AG09319 (cell line): ENCODE data around the gene PTPRD.

Experiments
- DNase-seq: peaks from one replicate; pipeline ENCODE4 v3.0.0-alpha.2; 2010; ENCODE audit warnings: low read depth; ENCODE audit errors: extremely low read depth
- TF ChIP-seq, protein P1 (sequence below): IDR thresholded peaks from 2 replicates; pipeline ENCODE4 v1.5.1; 2011; ENCODE audit warnings: low read depth, mild to moderate bottlenecking, inconsistent platforms, low read length, moderate library complexity

PTPRD gene

DNA sequence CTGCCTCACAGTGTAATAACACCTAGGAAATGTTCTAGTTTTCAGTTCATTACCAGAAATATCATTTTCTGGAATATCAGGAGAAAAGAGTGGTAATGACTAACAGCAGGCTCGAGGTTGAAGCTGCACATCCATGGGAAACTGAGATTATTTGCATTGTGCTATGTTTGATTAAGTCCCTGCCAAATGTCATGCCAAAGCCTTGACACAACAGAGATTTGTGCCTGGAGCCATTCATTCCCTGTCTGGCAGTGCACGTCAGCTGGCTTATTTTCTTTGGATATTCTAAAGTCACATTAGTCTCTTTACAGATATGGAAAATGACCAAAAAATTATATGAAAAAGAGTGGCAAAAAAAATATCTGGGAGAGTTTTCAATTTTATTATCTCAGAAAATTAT is 848.0 kb downstream of the PTPRD start:
- no peak for DNase-seq
- TF ChIP-seq, protein P1, sequence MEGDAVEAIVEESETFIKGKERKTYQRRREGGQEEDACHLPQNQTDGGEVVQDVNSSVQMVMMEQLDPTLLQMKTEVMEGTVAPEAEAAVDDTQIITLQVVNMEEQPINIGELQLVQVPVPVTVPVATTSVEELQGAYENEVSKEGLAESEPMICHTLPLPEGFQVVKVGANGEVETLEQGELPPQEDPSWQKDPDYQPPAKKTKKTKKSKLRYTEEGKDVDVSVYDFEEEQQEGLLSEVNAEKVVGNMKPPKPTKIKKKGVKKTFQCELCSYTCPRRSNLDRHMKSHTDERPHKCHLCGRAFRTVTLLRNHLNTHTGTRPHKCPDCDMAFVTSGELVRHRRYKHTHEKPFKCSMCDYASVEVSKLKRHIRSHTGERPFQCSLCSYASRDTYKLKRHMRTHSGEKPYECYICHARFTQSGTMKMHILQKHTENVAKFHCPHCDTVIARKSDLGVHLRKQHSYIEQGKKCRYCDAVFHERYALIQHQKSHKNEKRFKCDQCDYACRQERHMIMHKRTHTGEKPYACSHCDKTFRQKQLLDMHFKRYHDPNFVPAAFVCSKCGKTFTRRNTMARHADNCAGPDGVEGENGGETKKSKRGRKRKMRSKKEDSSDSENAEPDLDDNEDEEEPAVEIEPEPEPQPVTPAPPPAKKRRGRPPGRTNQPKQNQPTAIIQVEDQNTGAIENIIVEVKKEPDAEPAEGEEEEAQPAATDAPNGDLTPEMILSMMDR: no peak

DNA sequence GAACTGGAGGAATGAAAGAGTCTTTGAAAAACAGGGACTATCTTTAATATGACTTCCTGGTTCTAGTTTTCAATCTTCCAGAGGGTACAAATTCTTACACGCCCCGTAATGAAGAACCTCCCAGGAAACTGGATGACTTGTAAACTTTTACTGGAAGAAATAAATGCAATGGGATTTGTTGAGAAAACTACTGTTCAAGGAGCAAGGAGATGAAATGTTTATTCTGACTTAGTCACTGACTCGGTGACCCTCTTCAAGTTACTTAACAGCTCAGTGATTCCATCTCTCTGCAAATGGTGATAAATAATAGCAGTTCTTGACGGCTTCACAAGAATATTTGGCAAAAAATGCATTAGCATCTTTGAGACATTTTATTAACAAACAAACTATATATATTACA is 858.6 kb downstream of the PTPRD start:
- DNase-seq: no peak
- TF ChIP-seq, protein P1: no peak

DNA sequence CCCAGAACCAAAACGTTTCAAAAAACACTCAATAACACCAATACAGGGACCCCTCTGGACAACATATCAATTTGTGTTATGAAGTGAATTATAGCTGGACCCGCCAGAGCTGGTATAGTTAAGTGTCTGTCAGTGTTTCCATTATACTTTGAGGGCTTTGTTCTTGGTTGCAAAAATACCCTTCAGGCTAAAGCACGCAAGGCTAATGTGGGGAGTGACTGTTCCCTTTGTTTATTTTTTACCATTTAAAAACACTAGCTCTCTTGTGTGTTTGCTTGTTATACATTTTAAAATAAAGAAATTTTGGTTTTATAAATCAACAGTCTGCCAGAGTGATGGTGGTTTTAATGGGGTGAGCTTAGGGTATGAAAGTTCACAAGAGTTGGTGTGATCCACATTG is 859.5 kb downstream of the PTPRD start:
- DNase-seq: no peak
- TF ChIP-seq, protein P1: no peak

DNA sequence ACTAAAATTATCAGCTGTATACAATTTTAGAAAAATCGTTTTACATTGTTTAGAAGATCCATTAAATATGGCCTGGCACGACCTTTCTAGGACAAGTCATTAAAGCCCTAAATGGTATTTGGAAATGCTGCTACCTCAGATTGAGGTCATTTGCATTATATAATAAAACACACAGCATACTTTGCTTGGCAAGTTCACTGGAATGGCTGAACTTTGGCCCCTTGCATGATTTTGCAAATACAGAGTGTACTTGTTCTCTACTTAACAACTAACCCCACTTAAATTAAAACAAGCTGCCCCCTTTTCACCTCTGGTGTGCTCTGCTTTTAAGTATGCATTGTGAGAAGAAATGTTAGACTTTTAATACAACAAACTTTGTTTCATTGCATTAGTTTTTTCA is 860.1 kb downstream of the PTPRD start:
- TF ChIP-seq, protein P1: no peak
- DNase-seq: no peak

DNA sequence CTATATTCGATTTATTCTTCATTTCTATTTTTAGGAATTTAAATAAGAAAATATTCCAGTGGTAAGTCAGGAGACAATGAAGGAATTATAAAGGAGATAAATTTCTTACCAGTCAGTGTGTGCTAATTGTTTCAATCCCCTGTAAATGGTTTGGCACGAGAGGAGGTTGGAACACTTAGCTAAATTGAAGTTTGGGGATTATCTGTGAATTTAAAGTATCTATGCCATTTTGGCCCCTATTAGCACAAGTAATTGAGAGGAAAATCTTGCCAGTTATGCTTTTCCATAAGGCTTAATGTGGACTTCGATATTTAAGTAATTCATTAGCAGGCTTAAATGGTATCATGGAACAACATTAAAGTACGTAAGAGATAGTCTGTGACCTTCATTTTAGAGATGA is 860.8 kb downstream of the PTPRD start:
- TF ChIP-seq, protein P1: no peak
- no peak for DNase-seq

DNA sequence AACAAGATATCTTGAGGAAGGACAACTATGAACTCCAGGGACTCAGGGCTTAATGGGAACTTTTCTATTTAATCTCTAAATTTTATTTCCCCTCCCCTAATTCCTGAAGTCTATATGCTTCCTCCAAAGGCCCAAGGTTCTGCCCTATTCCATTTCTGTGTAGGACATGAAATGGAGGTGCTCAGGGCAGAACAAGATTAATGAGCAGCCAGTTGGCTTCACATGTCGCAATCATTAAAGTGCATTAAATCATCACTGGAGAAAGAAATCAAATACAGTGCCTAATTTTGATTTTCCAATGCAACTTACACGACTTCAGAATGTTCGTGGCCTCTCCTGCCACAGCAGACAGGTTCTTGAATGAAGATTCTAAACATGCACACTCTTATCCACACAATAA is 862.1 kb downstream of the PTPRD start:
- TF ChIP-seq, protein P1: no peak
- no peak for DNase-seq

DNA sequence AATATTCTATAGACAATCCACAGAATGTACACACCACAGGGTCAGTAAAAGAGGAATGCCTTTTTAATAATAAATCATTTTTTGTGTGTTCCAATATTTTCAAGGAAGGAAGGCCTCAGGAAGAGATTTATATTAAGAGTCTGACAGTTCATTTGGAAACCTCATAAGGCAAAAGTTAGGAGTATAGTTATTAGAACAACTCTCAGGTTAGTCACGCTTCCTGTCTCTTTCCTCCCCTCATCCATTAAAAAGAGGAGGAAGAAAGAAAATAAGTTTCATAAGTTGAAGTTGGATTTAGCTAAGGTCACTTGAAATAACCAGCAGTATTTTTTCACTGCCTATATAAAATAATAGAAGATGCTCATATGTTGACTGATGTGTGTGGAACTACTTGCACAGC is 863.2 kb downstream of the PTPRD start:
- no peak for DNase-seq
- TF ChIP-seq, protein P1: no peak
